Sigmoid colon (tissue), 4 donors: ENCODE data around the gene TLR8.

Experiments
- CTCF ChIP-seq, 4 experiments: fragments of 450-650 bp in 3 of 4; fragments of 200-600 bp in 1 of 4; IDR thresholded peaks; one replicate each; pipeline ENCODE4 v1.5.1; 2016 to 2019; ENCODE audit warnings: antibody characterized with exemption in 4 of 4, mild to moderate bottlenecking in 3 of 4, moderate library complexity in 2 of 4
- EP300 ChIP-seq, 4 donors: sonication (generic); formaldehyde crosslinking; IDR thresholded peaks; one replicate each; pipeline ENCODE4 v1.6.1; 2017; ENCODE audit warnings: antibody characterized with exemption in 4 of 4
- POLR2A ChIP-seq, 2 donors: fragments of 450-650 bp; IDR thresholded peaks; one replicate each; pipeline ENCODE4 v1.6.1; 2016; ENCODE audit warnings: antibody characterized with exemption in 2 of 2, mild to moderate bottlenecking in 2 of 2, moderate library complexity in 2 of 2
- POLR2AphosphoS5 ChIP-seq, 4 donors: sonication (generic); formaldehyde crosslinking; IDR thresholded peaks; one replicate each; pipeline ENCODE4 v1.6.1; 2017; ENCODE audit warnings: antibody characterized with exemption in 4 of 4

GRCh38 chrX:12868747-12869146 is 37.7 kb upstream of the TLR8 start:
- no peak for TF ChIP-seq CTCF (IDR thresholded peaks at IDR 0.05)
- no peak for TF ChIP-seq EP300 (IDR thresholded peaks at IDR 0.05)
- no peak for TF ChIP-seq POLR2AphosphoS5 (IDR thresholded peaks at IDR 0.05)
- TF ChIP-seq POLR2A (IDR thresholded peaks at IDR 0.05), result no peak
